ENCODE data around the gene BRMS1.
A peak's percentile ranks its signal among the peaks of the same experiment; 100 is the strongest.
"Not testable (repeated sequence)": the region's sequence is repeated elsewhere in the genome, so short reads cannot be mapped to it uniquely, and the experiment has no call there.

BRMS1 gene

GRCh38 chr11:66321606-66322005 is 23.3 kb downstream of the BRMS1 start:
- no peak for DNase-seq

- not testable (repeated sequence) for DNase-seq
These were observed 24.2 kb downstream of the BRMS1 start for GRCh38 chr11:66320748-66321147.

DNA sequence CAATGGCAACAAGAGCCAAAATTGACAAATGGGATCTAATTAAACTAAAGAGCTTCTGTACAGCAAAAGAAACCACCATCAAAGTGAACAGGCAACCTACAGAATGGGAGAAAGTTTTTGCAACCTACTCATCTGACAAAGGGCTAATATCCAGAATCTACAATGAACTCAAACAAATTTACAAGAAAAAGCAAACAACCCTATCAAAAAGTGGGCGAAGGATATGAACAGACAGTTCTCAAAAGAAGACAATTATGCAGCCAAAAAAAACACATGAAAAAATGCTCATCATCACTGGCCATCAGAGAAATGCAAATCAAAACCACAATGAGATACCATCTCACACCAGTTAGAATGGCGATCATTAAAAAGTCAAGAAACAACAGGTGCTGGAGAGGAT is 24.6 kb downstream of the BRMS1 start:
- not testable (repeated sequence) for DNase-seq

DNA sequence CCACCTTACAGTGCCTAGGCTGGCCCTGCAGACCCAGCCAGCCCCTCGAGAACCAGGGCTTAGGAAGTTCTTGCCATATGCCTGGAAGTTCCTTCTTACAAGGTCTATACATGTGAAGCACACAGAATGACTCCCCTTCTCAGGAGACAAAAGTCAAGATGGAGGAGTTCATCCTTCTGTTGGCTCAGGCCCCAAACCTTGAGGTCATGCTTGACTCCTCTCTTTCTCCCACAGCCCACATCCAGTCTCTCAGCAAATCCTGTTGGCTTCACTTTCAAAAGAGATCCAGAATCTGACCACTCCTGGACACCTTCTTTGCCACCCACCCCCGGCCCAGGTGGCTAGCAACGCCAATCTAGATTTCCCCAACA is 26.3 kb downstream of the BRMS1 start:
- no peak for DNase-seq

DNA sequence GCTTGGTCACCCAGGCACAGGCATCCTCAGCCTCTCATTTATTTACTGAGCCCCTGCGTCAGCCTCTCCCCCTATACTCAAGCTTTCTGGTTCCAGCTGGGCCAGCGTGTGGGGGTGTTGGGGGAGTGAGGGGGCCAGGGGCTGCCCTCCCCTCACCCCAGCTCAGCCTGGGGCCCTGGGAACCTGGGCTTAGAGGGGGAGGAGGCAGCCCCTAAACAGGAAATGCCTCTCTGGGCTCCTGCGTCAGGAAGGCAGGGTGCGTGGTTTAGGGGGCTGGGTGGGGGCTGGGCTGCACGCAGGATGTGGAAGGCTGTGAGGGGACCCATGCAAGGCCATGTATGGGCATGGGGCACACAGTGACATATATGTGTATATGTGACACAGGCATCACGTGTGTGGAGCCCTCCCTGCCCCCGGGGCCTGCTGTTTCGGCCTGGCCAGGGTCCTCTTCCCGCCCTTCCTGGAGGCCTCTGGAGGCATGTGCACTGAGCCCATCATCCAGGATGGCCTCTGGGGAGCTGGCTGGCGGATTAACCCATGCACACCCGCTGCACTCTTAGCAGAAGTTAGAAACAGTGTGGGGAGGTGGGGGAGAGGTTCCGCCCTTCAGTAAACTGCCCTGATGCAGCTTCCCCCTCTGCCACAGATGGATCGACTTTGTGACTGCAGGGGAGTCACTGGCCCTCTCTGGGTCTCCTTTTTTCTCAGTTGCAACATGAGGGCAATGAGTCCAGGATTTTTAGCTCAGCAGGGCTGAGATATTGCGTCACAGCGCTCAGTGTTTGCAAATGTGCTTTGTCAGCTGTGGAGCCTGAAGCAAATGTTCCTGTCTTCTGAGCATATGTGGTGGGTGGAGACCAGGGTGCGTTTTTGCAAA is 26.9 kb downstream of the BRMS1 start:
- no peak for DNase-seq

GRCh38 chr11:66317322-66317722 is 27.6 kb downstream of the BRMS1 start:
- no peak for DNase-seq

DNA sequence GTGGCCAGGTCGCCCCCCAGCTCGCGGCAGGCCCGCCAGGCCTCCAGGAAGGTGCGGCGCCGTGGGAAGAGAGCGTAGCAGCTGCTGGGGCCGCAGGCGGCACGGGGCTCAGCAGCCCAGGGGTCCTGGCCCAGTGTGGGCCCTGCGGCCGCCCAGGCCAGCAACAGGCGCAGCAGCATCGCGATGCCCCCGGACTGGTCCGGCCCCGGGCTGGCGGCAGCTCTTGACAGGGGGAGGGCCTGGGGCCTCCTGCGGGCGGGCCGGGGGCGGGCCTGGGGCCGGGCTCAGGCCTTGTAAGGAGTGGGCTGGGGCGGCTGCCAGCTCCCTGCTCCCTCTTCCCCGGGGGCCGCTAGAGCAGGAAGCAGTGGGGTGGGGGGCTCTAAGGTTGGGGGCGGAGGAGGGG is 28.1 kb downstream of the BRMS1 start, which contains the start of gene CD248:
Gene CD248 (minus strand): TSS at position 196 of the 403 bp plus-strand sequence. CDS start 17 bp downstream, at position 179.
- no peak for DNase-seq

- DNase-seq: no peak
These were observed 28.7 kb downstream of the BRMS1 start for GRCh38 chr11:66315921-66316811.

GRCh38 chr11:66315498-66315885 is 29.4 kb downstream of the BRMS1 start:
- DNase-seq: no peak

DNA sequence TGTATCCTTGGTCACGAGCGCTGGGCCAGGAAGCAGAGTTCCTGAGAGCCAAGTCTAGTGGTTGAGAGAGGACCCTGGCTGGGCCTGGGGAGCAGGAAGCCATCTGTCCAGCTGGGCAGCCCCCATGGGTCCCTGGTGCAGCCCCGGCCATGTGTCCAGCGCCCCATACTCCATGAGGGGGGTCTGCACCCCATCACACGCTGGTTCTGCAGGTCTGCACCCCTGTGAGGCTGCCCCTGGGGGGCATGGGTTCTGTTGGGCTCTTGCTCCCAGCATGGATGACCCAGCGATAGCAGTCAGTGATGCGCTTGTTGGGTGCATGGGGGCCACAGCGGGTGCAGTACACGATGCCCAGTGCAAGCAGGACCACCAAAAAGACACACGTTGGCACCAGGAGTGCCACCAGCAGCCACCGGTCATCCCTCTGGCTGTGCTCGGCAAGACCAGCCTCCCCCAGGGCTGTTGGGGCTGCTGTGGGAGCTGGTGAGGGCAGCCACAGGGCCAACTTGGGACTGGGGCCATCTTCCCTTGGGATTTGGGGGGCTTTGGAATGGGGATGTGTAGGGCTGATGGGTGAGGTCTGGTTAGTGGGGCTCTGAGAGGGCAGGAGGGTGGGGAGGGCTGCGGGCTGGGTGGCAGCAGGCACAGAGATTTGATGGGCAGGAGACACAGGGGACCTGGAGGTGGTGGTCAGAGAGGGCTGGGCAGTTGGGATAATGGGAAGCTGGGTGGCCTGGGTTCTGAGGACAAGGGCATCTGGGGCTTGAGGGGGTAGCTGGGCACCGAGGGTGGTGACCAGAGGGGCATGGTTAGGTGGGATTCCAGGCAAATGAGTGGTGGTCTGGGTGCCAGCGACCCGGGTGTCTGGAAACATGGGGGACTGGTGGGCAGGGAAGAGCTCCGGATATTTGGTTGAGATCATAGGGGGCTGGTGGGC is 30.1 kb downstream of the BRMS1 start:
- no peak for DNase-seq

GRCh38 chr11:66314186-66314501 is 30.8 kb downstream of the BRMS1 start:
- DNase-seq: no peak

DNA sequence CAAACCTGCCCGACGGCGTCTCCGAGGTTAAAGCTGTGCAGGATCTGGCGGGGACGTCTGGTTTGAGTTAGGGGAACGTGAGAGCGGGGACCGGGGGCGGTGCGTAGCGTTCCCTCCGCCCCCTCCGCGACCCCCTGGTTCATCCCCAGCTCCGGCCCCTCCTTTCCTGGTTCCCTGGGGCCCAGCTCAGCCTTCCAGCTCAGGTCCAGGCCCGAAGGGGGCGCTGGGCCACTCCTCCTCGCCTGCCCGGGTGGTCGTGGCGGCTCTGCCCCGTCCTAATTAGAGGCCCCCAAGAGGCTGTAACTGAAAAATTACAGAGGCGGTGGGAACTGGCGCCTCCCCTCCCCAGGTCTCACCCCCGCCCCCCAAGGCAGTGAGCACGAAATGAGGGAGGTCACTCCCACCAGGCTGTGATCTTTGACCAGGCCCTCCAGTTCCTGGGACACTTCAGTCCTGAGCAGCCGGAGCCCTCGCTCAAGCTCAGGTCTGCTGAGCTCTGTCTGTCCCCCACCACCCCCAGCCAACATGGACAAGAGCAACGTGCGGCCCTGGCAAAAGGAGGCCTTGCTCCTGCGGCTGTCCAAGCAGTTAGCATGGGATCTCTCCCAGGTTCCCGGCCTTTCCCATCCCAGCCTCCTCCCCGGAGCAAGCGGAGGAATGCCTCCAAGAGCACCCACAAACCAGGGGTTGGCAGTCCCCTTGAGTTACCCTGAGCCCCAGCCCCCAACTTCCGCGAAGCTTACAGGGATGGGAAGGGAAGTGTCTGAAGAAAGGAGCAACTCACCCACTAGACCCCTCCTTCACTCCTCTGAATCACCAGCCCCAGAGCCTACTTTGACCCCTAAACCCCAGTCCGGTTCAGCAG is 31.4 kb downstream of the BRMS1 start:
- DNase-seq: no peak

DNA sequence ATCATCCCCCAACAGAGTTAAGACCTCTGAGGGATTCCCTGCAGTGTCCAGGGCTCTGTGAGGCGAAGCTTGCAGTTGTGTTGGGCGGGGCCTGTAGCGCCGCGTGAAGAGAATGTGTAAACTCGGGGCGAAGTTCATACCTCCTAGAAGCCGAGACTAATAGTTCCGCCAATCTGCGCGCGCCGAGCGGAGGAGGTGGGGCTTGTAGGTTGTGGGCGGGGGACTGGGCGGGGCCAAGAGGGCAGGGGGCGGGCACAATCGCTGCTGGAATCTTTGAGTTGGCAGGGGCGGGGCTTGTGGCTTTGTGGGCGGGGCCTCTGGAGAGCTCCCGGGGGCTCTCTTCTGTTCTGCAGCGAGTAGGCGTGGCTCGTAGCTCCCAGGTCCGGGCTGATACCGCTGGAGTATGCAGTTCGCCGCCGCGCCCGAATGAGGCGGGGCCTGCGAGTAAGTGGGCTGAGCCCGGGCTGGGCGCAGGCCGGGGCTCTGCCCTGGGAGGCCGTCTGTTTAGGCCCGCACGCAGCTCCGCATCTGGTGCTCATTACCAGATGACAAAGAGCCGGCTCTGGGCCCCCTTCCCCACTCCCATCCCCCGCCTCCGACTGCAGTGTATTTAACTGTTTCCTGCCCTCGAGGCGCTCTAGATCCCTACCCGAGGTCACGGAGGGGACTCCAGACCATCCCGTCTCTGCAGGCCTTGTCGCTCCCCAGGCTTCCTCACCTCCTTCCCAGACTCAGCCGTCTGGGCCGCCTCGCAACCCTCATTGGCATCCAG is 32.2 kb downstream of the BRMS1 start:
- DNase-seq: peak; percentile 86

DNA sequence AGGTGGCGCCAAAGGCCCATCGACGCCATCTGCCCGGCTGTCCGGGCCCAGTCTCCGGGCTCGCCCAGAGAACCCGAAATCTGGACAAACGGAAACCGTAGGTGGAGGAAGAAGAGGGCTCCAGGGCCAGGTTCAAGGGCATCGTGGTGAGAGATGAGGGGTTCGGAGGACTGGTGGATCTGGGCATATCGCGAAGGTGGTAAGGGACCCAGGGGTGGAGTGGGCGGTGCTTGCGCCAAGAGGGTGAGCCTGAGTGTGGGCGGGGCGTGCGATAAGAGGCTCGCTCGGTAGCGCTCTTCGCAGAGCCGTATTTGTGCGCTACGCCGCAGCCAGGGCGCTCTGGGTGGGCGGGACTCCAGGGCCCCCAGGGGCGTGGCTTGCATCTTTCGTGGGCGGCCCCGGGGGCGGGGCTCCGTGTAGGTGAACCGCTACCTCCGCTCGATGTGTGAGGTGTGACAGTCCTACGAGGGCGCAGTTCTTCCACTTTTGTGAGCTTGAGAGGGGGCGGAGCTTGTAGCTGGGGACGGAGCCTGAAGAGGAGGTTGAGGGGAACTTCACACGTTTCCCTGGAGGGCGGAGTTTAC is 32.8 kb downstream of the BRMS1 start:
- peak; percentile 83 for DNase-seq

- DNase-seq: no peak
These were observed 33.4 kb downstream of the BRMS1 start for GRCh38 chr11:66311470-66311964.

DNA sequence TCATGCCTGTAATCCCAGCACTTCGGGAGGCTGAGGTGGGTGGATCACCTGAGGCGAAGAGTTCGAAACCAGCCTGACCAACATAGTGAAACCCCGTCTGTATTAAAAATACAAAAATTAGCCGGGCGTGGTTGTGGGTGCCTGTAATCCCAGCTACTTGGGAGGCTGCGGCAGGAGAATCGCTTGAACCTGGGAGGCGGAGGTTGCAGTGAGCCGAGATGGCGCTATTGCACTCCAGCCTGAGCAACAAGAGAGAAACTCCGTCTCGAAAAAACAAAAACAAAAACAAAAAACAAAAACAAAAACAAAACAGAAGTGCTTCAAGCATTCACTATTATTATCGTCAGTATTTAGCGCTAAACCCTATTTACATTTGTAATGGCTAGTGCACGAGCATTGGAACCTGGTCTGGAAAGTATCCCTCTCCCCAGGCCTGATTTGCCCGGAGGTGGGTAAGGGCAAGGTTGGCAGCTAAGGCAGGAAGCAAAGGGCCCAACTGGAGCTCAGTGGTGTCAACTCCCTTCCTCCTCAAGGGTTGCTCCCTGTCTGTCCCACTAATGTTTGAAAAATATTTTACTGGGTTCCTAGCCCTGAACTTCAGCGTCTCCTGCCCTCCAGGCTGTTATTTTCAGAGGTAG is 34.0 kb downstream of the BRMS1 start:
- not testable (repeated sequence) for DNase-seq

DNA sequence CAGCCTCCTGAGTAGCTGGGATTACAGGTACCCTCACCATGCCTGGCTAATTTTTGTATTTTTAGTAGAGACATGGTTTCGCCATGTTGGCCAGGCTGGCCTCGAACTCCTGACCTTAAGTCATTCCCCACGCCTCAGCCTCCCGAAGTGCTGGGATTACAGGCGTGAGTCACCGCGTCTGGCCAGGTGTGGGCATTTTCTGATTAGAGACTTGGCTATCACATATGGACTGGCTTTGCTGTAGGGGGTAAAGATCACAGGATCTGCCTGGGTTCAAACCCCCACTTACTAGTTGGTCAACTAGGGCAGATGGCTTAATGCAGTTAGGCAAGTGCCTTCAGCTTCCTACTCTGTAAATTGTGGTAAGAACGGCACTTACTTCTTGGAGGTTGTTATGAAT is 34.6 kb downstream of the BRMS1 start:
- no peak for DNase-seq

DNA sequence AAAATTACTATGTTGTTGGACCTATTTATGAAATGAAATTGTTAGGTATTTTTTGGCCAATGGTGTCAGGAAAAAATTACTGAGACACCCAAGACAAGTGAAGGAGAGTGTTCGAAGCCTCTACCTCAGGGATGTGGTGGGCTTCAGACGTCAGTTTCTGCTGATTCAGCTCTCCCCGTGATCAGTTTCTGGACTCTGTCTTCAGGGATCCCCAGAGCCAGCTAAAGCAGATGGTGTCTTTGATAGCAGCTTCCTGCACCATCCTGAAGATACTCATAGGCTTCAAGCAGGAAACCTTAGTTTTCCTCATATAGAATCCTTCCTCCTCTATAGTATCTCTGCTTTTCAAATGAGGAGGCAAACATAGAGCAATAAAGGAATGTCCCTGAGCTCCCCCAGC is 35.4 kb downstream of the BRMS1 start:
- no peak for DNase-seq

- no peak for DNase-seq
These were observed 42.2 kb downstream of the BRMS1 start for GRCh38 chr11:66302656-66303055.

- no peak for DNase-seq
These were observed 45.7 kb downstream of the BRMS1 start for GRCh38 chr11:66299186-66299585.
